C4-2B (cell line): Measurements from ENCODE around the gene LIF.

Source experiments
- CTCF ChIP-seq: fragments of 450-650 bp; conservative IDR thresholded peaks from 2 replicates; pipeline ENCODE4 v1.5.1; 2017; ENCODE audit warnings: mild to moderate bottlenecking
- ZFX ChIP-seq: fragments of 450-650 bp; IDR thresholded peaks from 2 replicates; pipeline ENCODE4 v1.6.1; 2017

GRCh38 chr22:30266445-30267381, 20.2 kb upstream of the LIF start, which contains the start of gene OSM:
- TF ChIP-seq CTCF (no peak), ZFX (no peak)
